Right forelimb (tissue), 1 donor: ENCODE data around the gene ARHGAP8.
A peak's percentile ranks its signal among the peaks of the same experiment; 100 is the strongest.

Experiments used
- DNase-seq: peaks from one replicate; pipeline ENCODE4 v3.0.0-alpha.2; 2018

The ARHGAP8 gene

DNA sequence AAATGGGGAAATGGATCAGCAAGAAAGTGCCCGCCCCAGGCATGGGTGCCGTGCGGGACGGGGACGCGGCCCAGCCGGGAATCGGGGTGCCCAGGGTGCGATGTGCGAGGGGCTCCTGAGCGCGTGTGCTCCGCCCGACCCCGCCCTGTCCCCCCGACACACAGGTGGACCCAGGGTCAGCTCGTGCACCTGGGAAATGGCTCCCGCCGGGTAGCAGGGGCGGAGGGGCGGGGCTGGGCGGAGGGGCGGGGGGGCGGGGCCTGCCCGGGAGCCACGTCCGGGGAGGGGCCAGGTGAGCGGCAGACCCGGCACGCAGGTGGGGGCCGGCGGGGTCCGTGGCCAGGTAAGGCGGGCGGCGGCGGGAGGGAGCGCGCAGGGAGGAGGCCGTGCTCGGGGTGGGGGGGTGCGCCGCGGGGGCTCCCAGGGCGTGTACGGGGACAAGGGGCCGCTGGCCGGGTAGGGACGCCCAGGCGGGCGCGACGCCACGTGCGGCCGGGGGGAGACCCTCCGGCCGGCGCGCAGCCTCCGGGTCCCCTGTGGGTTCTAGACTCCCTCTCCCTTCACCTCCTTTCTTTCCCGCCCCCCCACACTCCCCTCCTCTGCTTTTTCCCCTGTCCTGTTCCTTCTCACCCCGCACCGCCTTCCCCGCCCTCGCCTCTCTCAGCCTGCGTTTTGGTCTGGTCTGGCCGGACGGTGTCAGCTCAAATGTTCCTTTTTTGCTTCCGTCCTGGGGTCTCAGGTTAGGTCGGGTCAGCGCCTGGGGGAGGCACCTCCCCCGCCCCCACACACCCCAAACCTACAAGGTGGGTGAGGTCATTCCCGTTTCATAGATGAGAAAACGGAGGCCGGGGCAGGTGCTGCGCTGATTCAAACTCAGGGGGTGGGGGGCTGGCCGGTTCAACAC, at the start of gene ARHGAP8:
Gene ARHGAP8, plus strand, starts transcription at position 291 of the 904 bp plus-strand sequence. CDS start 33,953 bp downstream, outside the sequence.
- peak; percentile 39 for DNase-seq

DNA sequence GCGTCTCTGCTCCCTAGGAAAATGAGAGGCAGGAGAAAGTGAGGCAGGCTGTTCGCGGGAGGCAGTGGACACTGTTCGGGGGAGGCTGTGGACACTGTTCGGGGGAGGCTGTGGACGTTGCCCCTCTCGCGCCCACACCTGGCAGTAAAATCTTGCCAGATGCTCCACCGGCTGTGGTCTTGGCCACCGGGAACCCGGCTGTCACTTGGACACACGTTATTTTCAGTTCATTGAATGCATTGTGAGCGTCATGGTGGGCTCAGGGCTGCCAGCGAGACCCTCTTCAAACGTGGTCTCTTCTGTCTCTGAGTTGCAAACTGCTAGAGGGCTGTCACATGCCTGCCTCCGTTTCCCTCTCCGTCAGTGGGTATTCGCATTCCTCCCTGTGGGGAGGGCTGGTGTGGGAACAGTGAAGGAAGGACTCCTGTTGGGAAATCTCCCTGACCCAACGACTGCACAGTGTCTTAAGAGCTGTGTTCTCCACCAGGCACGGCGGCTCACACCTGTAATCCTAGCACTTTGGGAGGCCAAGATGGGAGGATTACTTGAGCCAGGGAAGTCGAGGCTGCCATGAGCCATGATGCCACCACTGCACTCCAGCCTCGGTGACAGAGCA, 49.0 kb upstream of the ARHGAP8 start:
- DNase-seq = no peak

DNA sequence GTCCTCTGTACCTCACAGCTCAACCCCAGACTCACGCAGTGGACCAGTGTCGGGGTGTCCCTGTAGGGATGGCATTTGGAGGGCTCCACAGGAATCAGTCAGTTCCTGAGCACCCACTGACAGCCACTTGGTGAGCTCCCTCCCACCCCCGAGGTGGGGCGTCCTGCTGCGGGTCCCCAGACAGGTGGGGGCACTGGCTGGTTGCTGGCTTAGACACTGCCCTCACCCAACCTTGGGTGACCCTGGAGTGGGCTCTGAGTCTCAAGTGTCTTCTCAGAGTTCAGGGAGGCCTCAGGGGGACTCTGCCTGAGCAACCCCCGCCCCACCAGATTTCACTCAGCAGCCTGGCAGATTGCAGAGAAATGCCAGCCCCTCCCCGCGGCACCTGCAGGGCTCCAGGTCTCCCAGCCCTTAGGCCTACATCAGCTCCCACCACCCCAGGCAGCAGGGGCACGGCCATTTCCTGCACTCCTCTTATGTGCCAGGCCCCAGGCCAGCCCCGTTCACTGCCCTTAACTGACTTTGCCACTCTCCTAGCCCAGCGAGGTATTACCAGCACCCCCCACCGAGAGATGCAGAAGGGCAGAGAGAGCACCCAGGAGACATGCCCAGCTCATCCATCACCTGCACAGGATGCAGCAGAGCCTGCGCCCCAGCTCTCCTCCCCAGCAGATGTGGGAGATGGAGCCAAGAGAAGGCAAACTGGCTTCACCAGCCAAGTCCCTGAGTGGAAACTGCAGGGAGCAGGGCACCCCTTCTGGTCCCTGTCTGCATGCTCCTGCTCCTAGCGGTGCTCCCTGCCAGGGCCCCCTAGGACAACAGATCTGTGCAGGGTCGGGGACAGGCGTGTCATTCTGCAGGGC, 48.0 kb upstream of the ARHGAP8 start:
- DNase-seq = no peak

DNA sequence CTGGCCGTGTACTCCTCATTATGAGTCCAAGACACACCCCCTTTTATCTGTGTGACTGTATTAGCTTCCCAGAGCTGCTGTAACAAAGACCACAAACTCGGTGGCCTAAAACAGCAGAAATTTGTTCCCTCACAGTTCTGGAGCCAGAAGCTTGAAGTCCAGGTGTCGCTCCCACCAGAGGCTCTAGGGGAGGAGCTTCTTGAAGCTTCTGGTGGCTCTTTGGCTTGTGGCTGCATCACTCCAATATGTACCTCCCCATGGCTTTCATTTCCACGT, 47.4 kb upstream of the ARHGAP8 start:
- no peak for DNase-seq

DNA sequence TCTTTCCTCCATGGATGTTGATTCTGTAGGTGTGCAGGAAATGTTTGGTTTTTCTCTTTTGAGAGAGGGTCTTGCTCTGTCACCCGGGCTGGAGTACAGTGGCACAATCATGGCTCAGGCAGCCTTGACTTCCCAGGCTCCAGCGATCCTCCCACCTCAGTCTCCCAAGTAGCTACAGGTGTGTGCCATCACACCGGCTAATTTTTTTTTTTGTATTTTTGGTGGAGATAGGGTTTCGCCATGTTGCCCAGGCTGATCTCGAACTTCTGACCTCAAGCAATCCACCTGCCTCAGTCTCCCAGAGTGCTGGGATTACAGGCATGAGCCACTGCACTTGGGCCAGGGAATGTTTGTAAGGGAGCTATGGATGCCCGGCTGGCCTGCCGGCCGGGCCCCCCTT, 45.9 kb upstream of the ARHGAP8 start:
- no peak for DNase-seq

DNA sequence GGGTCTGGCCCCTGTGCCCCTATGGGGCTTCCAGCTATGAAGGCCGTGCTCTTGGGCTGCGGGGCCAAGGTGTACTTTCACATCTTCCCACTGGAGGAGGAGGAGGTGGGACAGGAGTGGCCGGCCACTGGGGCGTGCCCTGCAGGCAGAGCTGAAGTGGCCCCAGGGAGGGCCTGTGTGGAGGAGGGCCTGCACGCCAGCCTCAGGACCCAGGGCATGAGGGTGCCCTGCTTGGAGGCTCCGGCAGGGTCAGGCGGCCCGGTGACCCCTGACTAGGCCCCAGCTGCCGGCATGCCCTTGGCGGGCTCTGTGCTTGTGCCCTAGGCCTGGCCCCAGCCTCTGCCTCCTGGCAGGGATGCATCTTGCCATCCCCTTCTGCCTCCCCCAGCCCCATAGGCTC, 45.2 kb upstream of the ARHGAP8 start:
- DNase-seq = no peak

DNA sequence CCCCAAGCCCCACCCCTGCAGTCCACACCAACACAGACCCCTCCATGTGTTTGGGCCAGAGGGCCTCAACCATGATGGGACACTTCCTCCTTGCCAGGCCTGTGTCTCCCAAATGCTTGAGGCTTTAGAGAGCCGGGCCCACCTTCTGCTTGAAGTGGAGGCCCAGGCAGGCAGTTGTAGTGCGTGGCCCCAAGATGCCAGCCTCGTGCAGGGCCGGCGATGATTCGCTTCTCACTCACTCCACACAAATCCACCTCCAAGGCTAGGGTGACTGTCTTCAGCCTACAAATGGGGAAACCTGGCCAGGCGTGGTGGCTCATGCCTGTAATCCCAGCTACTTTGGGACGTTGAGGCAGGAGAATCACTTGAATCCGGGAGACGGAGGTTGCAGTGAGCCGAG, 44.6 kb upstream of the ARHGAP8 start:
- no peak for DNase-seq

DNA sequence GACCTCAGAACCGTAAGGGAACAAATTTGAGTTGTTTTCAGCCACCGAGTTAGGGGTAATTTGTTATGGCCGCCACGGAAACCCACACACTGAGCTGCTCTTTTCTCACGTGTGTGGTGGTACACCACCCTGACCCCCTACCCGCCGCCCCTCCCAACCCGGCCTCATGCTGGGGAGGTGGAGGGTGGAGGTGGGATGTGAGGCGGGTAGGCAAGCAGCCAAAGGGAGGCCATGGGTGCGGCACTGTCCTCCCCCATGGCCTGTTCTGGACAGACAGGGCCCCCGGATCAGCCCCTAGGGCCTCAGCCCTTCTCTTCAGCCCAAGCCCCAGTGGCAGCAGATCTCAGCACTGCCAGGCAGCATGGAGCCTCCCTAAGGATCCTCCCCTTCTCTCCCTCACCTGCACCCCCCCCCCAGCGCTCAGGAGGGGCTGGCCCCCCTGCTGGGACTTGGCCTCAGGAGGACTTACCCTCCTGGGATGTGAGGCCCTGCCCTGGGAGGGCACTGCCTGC, 42.4 kb upstream of the ARHGAP8 start:
- no peak for DNase-seq

DNA sequence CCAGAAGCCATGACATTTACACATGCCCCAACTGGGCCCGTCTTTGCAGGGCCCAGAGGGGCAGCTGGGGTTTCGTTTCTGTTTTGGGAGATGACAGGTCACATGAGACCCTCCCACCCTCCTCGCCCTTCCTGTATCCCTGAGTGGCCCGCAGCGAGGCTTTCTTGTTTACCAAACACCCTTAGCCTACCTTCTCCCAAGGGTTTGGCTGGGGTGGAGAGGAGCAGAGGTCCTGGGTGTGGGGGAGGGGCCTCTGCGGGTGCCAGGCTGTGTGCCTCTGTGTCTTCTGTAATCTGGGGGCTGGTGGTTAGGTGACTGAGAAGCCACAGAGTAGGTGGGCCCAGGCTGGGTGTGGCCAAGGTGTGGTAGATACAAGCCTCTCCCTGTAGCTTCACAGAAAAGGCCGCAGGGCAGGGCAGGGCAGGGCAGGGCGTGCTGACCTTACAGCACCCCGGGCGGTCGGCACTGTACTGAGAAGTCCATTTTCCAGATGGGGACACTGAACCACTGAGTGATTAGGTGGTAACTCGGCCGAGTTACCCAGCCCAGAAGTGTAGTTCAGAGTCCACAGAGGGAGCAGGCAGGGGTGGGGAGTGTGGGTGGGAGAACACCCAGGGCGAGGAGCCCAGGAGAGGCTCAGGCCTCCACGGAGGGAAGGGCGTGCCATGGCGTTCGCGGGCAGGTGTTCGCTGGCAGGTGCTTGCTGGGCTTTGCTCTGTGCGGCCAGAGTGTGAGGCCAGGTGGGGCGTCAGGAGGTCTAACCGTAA, 41.7 kb upstream of the ARHGAP8 start:
- no peak for DNase-seq

DNA sequence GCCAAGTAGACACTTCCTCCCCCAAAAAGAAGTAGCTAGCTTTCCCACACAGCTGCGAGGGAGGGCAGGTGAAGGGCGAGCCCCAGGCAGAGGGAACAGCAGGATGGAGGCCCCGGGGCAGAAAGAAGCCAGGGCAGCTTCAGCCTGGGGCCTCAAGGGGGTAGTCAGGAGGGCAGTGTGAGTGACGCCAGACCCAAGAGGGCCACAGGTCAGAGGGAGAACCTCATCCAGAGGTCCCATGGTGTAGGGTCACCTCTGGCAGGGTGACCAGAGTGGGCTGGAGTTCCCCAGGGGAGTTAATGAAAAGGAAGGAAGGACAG, 41.2 kb upstream of the ARHGAP8 start:
- DNase-seq = no peak

DNA sequence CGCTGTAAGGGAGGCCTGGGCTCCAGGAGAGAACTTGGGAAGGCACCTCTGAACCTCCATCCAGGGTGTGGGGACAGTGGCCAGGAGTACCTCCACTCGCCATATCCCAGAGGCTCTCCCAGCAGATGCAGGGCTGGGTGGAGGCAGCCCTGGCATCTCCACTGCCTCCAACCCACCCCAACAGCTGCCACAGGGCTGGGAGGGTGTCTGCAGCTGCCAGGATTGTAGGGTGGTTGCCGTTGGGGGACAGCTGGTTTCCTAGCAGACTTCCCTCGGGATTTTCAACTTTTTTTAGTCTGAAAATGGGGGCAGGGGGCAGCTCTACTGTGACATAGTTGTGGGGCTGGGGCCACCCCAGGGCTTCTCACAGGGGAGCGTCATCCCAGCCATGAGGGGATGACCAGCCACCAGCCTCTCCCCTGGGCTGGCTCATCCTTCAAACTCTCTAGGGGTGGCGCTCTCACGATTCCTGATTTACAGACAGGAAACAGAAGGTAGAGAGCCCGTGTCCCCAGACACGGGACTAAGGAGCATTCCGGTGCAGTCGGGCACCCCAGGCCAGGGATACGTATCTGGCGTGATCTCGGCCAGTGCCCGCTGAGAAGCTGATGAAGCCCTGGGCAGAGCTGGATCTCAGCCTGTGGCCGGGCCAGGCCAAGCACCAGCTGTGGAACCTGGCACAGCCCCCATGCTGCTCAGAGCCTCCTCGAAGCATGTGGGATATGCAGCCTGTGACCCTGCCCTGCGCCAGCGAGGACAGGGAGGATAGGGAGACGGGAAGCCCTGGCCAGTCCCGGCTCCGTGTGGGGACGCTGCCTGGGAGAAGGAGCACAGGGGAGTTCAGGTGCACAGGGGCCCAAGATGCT, 40.5 kb upstream of the ARHGAP8 start:
- no peak for DNase-seq

DNA sequence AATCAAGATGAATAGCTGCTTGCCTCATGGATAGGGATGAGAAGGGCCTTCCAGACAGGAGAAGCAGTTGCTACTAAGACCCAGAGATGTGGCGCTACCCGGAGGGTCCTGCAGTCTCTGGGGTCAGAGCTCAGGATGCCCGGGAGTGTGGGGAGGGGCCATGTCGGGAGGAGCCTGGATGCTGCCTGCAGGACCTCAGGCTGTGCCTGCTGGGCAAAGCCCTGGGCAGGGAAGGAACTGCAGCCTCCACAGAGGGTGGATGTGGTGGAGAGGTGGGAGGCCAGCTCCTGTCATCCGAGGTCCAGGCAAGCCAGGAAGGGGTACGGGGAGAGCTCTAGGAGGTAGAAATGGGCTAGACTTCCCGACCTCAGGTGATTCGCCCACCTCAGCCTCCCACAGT, 39.4 kb upstream of the ARHGAP8 start:
- DNase-seq = no peak

DNA sequence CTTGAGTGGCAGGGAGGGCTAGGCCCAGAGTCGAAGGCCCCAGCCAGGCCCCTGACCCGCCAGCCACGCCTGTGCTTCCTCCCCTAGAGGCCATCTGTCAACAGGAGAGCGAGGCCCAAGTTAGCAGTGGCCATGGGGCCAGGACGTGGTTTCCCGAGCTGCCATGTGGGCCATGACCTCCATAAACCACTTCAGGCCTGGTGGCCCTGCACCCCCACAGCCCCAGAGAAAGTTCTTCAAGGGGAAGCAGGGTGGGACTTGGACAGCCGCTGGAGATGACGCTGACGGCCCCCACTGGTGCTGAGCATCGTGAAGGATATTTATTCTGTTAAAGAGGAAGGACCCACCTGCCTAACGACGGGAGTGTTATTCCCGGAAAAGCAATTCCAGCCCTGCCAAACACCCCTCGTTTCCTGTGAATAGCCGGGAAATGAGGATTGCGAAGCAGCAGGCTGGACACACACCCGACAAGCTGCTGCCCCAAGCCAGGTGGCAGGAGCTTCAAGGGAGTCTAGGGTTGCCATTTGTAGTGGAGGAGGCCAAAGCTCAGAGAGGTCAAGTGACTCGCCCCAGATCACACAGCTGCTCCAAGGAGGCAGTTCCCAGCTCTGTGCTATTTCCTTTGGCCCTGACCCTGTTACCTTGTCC, 37.5 kb upstream of the ARHGAP8 start:
- no peak for DNase-seq

DNA sequence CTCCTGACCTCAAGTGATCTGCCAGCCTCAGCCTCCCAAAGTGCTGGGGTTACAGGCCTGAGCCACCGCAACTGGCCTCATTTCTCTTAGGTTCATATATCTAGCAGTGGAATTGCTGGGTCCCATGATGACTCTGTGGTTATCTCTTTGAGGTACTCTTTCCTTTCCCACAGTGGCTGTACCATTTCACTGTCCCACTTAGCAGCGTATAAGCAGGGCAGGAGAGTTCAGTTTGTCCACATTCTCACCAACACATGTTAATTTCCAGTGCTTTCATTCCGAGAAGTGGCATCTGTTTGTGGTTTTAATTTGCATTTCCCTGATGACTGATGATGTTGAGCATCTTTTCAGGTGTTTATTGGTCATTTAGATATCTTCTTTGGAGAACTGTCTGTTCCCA, 34.0 kb upstream of the ARHGAP8 start:
- no peak for DNase-seq

DNA sequence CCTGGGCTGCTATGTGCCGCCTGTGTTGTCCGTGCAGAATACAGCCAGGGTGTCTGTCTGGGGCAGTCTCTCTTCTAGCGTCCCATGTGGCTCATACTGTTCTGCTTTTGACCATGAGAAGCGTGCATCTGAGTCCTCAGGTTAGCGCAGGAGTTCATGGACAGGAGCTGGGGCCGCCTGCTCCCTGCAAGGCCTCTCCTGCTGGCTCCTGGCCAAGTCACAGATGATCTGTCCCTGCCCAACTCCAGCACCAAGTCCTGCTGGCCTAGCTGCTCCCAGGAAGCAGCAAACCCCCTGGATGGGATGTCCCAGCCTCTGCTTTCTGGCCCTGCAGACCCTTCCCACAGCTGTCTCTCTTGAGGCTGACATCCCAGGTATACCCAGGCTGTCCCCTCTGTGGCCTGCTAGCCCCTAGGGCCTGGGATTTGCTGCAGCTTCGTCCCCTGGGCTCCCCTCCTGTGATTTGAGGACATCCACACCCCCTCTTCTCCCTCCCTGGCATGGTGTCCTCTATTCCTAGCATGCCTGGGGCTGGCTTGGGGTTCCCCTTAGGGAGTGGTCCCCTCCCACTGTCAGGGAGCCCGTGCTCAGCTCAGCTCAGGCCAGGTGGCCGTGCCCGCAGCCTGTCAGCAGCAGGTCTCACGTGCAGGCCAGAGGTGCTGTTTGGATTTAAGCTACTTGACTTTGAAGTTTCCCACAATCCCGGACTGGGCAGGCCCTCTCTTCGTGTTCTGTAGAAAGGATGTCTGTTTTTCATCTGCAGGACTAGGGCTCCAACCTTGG, 32.6 kb upstream of the ARHGAP8 start:
- no peak for DNase-seq

DNA sequence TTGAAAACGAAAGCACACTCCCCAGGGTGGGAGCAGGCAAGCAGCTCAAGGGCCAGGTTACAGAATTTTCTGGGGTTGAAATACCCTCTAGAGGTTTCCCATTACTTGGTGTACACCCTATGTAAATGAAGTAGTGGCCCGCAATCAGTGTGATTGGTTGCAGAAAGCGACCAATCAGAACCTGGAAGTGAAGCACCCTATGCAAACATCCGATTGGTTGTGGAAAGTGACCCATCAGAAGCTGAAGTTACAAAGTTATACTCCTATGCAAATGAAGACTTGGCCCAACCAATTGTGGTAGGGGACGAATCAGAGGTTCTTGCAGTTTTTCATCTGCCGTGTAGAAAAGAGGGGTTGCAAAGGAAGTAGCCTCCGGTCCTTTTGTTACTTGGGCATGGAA, 31.2 kb upstream of the ARHGAP8 start:
- DNase-seq = no peak

DNA sequence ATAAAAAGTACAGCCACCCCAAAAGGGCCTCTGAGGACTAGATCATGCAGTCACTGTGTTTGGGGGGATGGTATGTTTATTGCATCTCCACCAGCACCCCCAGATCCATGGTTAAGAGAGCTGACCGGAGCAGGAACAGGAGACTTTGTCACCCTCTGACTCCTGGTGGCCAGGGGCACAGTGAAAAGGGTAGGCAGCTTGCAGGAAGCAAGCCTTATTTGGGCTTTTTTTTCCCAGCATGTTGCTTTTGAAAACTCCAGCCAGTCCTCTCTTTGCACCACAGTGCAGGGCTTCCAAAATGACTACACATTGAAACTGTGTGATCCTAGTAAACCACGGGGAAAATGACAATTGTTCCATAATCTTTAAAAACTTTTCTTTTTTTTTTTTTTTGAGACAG, 29.8 kb upstream of the ARHGAP8 start:
- DNase-seq = no peak

DNA sequence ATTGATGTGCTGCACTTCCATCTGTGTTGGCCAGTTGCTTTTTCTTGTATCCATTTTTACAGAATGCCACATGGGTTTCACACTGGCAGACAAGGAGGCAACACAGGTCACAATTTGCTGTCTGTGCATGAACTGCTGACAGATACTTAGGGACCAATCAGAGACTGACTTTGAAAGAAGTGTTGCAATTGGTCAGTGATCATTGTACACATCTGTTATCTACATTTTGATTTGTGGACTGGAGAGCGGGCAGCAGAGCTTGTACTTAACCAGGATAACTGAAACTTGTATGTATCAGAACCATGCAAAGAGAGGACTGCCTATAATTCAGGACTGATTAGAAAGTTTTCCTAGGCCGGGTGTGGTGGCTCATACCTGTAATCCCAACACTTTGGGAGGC, 28.6 kb upstream of the ARHGAP8 start:
- DNase-seq = no peak

DNA sequence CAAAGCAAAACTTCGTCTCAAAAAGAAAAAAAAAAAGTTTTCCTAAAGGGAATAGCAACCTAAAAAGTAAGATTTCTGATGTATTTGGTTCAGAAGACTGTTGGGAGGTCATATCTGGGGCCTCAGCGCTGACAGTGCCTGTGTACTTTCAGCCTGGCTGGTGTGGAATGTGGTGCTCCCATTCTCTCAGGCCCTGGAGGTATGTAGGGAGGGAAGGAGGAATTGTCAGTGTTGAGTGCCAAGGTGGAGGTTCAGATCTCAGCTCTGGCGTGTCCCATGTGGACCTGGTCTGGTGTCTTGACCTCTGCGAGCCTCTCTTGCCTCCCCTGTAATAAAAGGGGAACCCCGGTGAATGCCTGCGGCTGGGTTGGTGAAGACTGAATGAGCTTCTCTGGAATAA, 28.0 kb upstream of the ARHGAP8 start:
- DNase-seq = no peak

DNA sequence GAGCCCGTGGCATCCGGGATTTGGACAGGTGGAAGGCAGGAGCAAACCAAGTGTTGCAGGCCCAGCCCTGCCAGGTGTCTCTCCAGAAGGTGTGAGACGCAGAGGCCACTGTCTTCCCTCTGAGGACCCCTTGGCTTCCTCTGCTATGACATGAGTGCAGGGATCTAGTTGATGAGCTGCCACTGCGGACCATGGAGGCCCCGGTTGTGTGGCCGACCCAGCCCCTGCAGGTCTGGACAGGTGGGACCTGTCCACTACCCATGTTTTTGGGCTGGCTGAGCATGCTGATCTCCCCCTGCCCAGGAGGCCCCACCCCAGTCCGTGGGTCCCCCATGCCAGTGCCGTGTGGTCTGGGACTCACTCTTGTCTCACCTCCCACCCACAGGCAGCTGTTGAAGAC, 27.5 kb upstream of the ARHGAP8 start:
- no peak for DNase-seq

DNA sequence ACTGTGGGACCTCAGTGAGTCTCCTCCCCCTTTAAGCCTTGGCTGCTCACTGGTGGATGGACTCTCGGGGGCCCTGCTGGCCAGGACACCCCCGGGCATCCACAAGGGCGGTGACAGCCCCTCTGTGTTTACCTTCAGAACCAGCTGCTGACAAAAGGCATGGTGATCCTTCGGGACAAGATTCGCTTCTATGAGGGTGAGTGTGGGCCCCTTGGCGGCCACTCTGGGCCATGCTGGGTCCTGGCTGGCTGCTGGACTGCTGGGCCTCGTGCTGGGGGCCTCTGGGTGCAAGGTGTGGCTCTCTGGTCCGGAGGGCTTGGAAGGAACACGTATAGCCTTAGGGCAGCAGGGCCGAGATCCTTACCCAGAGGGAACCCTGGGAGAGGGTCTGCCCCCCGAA, 25.9 kb upstream of the ARHGAP8 start:
- no peak for DNase-seq
